OCI-LY1 (cell line): ENCODE measurements around the gene PTPRN2.

Experiments
- CTCF ChIP-seq: fragments of 200-600 bp; sonication (generic), shearing (Covaris generic); IDR thresholded peaks from 2 replicates; pipeline ENCODE4 v1.5.1; 2017; ENCODE audit warnings: mild to moderate bottlenecking, antibody characterized with exemption, low read length, moderate library complexity, mixed read lengths
- EZH2 ChIP-seq: fragments of 200-600 bp; sonication (generic), shearing (Covaris generic); IDR thresholded peaks from 2 replicates; pipeline ENCODE4 v1.8.0; 2017; ENCODE audit warnings: borderline replicate concordance, mixed run types, mild to moderate bottlenecking, antibody characterized with exemption, low read length, moderate library complexity, mixed read lengths

GRCh38 chr7:158073845-158074840, 513.5 kb downstream of the PTPRN2 start:
- no peak for TF ChIP-seq CTCF
- TF ChIP-seq EZH2 = no peak
